HepG2 (cell line): ENCODE results near the gene PGAP3. TPM values are rescaled to one million over a fixed set of nuclear protein-coding genes. Genes with fewer than 3 reads are reported as not detected.

Experiments used
- ATF1 ChIP-seq: IDR thresholded peaks from 2 replicates; pipeline ENCODE4 v1.6.1; 2016; ENCODE audit warnings: mild to moderate bottlenecking, control low read depth
- ATF7-NPFF ChIP-seq: sonication (generic); formaldehyde crosslinking; IDR thresholded peaks from 2 replicates; pipeline ENCODE4 v1.8.1; 2023; ENCODE audit warnings: mild to moderate bottlenecking, low read depth, missing genetic modification reagents, moderate library complexity
- BORCS8-MEF2B ChIP-seq: sonication (generic); formaldehyde crosslinking; IDR thresholded peaks from 2 replicates; pipeline ENCODE4 v1.8.0; 2022; ENCODE audit warnings: mild to moderate bottlenecking, missing genetic modification reagents
- DPF2 ChIP-seq: sonication (generic); formaldehyde crosslinking; IDR thresholded peaks from 2 replicates; pipeline ENCODE4 v1.4.0; 2020; ENCODE audit warnings: mild to moderate bottlenecking, low read depth, missing genetic modification reagents, borderline replicate concordance
- FOXA3 ChIP-seq: IDR thresholded peaks from 2 replicates; pipeline ENCODE4 v1.6.1; 2016; ENCODE audit warnings: missing genetic modification reagents, missing compliant biosample characterization
- KLF15 ChIP-seq: sonication (generic); formaldehyde crosslinking; IDR thresholded peaks from 2 replicates; pipeline ENCODE4 v1.8.1; 2023; ENCODE audit warnings: borderline replicate concordance, mild to moderate bottlenecking, inconsistent platforms, missing genetic modification reagents, mixed read lengths
- PRDM10 ChIP-seq: sonication (generic); formaldehyde crosslinking; IDR thresholded peaks from 2 replicates; pipeline ENCODE4 v1.4.0; 2020; ENCODE audit warnings: low read depth, missing genetic modification reagents
- PRDM4 ChIP-seq: sonication (generic); formaldehyde crosslinking; IDR thresholded peaks from 2 replicates; pipeline ENCODE4 v1.9.0; 2021; ENCODE audit warnings: missing genetic modification reagents, borderline replicate concordance
- TSC22D2 ChIP-seq: sonication (generic); formaldehyde crosslinking; IDR thresholded peaks from 2 replicates; pipeline ENCODE4 v1.5.1; 2020; ENCODE audit warnings: missing genetic modification reagents, mild to moderate bottlenecking, borderline replicate concordance
- WIZ ChIP-seq: sonication (generic); formaldehyde crosslinking; IDR thresholded peaks from 2 replicates; pipeline ENCODE4 v1.5.1; 2020; ENCODE audit warnings: mild to moderate bottlenecking, missing genetic modification reagents
- XRCC5 ChIP-seq: fragments of 200-400 bp; formaldehyde crosslinking; optimal IDR thresholded peaks from 2 replicates; pipeline ENCODE3; 2017; ENCODE audit warnings: mild to moderate bottlenecking, low read length
- ZNF543 ChIP-seq: sonication (generic); formaldehyde crosslinking; IDR thresholded peaks from 2 replicates; pipeline ENCODE4 v1.4.0; 2020; ENCODE audit warnings: mild to moderate bottlenecking, missing genetic modification reagents
- ZNF577 ChIP-seq: sonication (generic); formaldehyde crosslinking; IDR thresholded peaks from 2 replicates; pipeline ENCODE4 v1.4.0; 2020; ENCODE audit warnings: mild to moderate bottlenecking, low read depth, missing genetic modification reagents, borderline replicate concordance
- ZNF607 ChIP-seq: sonication (generic); formaldehyde crosslinking; IDR thresholded peaks from 2 replicates; pipeline ENCODE4 v1.5.1; 2020; ENCODE audit warnings: missing genetic modification reagents, mild to moderate bottlenecking, borderline replicate concordance
- ZSCAN31 ChIP-seq: sonication (generic); formaldehyde crosslinking; IDR thresholded peaks from 2 replicates; pipeline ENCODE4 v1.5.0; 2020; ENCODE audit warnings: low read depth, mild to moderate bottlenecking, missing genetic modification reagents
- polyA plus RNA-seq, 8 experiments: library from polyadenylated mRNA; depleted of rRNA in 3 of 8; stranded (reverse) in 7 of 8; unstranded in 1 of 8; fragments of >200 nt; fragmentation: Illumina TruSeq in 4 of 8; extraction: Trizol in 4 of 8; gene quantifications; 2 replicates each; pipeline versions ENCODE4 v1.2.1 to v1.2.3, GENCODE V29; 2011 to 2016; ENCODE audit warnings: low read depth in 4 of 8, missing spikeins in 1 of 8, mixed read lengths in 1 of 8; ENCODE audit not compliant: insufficient read depth in 1 of 8
- total RNA-seq, 5 experiments: library from RNA; depleted of rRNA; stranded (reverse); fragments of >200 nt; fragmentation: Illumina TruSeq; extraction: Trizol; gene quantifications; 2 replicates each; pipeline ENCODE4 v1.2.3, GENCODE V29; 2016; ENCODE audit warnings: low read depth in 1 of 5
- TF ChIP-seq, protein P1 (sequence below): sonication (generic); formaldehyde crosslinking; conservative IDR thresholded peaks from 2 replicates; pipeline ENCODE4 v1.5.0; 2020; ENCODE audit warnings: missing genetic modification reagents
- TF ChIP-seq, protein P2 (sequence below): sonication (generic); formaldehyde crosslinking; IDR thresholded peaks from 2 replicates; pipeline ENCODE4 v1.4.0; 2020; ENCODE audit warnings: missing genetic modification reagents
- TF ChIP-seq, protein P3 (sequence below): sonication (generic); formaldehyde crosslinking; IDR thresholded peaks from 2 replicates; pipeline ENCODE4 v1.8.1; 2023; ENCODE audit warnings: mild to moderate bottlenecking, moderate library complexity, missing genetic modification reagents

The PGAP3 gene
- total and polyA plus RNA-seq, 2 of the 13 experiments (the other 11 are each of a cell fraction or from before 2014, with no cell fraction given), result 11.9 to 14.6 TPM

- TF ChIP-seq ATF7-NPFF (CRISPR knock-in tag) (no peak; the same call in 1 of the 2 replicates), PRDM10 (CRISPR knock-in tag) (peak; percentile 82), TSC22D2 (peak; percentile 62; the same call in 1 of the 2 replicates), DPF2 (peak; percentile 43), XRCC5 (peak; percentile 32), ZNF543 (CRISPR knock-in tag) (no peak), ZSCAN31 (CRISPR knock-in tag) (no peak), ZNF577 (CRISPR knock-in tag) (no peak), PRDM4 (CRISPR knock-in tag) (no peak), BORCS8-MEF2B (CRISPR knock-in tag) (peak; percentile 32; the same call in 1 of the 2 replicates), ZNF607 (CRISPR knock-in tag) (no peak), ATF1 (0 out of 2 replicates have a peak, but pooled peaks have one; percentile 37), WIZ (CRISPR knock-in tag) (no peak), FOXA3 (CRISPR knock-in tag) (peak; percentile 86), KLF15 (CRISPR knock-in tag) (no peak)
- TF ChIP-seq, protein P1, sequence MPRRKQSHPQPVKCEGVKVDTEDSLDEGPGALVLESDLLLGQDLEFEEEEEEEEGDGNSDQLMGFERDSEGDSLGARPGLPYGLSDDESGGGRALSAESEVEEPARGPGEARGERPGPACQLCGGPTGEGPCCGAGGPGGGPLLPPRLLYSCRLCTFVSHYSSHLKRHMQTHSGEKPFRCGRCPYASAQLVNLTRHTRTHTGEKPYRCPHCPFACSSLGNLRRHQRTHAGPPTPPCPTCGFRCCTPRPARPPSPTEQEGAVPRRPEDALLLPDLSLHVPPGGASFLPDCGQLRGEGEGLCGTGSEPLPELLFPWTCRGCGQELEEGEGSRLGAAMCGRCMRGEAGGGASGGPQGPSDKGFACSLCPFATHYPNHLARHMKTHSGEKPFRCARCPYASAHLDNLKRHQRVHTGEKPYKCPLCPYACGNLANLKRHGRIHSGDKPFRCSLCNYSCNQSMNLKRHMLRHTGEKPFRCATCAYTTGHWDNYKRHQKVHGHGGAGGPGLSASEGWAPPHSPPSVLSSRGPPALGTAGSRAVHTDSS (CRISPR knock-in tag), result peak; percentile 74; the same call in 1 of the 2 replicates
- TF ChIP-seq, protein P2, sequence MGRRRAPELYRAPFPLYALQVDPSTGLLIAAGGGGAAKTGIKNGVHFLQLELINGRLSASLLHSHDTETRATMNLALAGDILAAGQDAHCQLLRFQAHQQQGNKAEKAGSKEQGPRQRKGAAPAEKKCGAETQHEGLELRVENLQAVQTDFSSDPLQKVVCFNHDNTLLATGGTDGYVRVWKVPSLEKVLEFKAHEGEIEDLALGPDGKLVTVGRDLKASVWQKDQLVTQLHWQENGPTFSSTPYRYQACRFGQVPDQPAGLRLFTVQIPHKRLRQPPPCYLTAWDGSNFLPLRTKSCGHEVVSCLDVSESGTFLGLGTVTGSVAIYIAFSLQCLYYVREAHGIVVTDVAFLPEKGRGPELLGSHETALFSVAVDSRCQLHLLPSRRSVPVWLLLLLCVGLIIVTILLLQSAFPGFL (CRISPR knock-in tag), result no peak
- TF ChIP-seq, protein P3, sequence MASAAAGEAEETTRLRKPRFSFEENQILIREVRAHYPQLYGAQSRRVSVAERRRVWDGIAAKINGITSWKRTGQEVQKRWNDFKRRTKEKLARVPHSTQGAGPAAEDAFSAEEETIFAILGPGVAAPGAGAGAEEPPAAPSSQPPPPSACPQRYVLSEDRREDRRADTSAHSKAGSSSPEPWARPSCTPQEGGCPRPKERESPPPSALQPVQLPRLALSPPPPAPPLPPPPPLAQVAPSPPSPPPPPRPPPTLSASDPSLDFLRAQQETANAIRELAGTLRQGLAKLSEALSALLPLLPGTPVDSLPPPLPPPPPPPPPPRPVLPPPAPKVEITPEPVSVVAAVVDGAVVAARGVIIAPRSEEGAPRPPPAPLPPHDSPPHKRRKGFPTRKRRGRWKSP (CRISPR knock-in tag), result peak; percentile 73; the same call in 1 of the 2 replicates
These were observed 48.7 kb upstream of the PGAP3 start (continued) for GRCh38 chr17:39736319-39737165.
